ENCODE measurements around the gene DUSP19.

DNA sequence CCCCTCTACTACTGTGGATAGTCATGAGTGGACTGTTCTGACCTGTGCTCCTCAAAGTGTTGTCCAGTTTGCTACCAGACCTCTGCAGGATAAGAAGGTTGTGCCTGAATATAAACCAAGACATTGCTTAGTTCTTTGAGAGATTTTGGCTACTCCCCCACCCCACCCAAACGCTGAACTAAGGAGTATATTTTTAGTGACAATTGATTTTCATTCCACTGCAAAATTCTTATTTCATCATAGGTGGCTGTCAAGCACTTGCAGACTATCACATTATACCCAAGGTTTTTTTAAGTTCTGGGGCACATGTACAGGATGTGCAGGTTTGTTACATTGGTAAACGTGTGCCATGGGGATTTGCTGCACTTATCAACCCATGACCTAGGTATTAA is 13.4 kb downstream of the DUSP19 start:
- TF ChIP-seq, protein P1, sequence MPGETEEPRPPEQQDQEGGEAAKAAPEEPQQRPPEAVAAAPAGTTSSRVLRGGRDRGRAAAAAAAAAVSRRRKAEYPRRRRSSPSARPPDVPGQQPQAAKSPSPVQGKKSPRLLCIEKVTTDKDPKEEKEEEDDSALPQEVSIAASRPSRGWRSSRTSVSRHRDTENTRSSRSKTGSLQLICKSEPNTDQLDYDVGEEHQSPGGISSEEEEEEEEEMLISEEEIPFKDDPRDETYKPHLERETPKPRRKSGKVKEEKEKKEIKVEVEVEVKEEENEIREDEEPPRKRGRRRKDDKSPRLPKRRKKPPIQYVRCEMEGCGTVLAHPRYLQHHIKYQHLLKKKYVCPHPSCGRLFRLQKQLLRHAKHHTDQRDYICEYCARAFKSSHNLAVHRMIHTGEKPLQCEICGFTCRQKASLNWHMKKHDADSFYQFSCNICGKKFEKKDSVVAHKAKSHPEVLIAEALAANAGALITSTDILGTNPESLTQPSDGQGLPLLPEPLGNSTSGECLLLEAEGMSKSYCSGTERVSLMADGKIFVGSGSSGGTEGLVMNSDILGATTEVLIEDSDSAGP (CRISPR knock-in tag; IDR thresholded peaks at IDR 0.05; ENCODE audit: borderline replicate concordance) = no peak
- no peak for TF ChIP-seq ZNF138 (CRISPR knock-in tag; IDR thresholded peaks at IDR 0.05; ENCODE audit: low read depth)
- no peak for TF ChIP-seq RBFOX2 (IDR thresholded peaks at IDR 0.05; ENCODE audit: low read depth, low read length)
- no peak for TF ChIP-seq POLR2A (IDR thresholded peaks at IDR 0.05; ENCODE audit: insufficient read depth in 1 of 2, low read depth in 2 of 2, low read length in 2 of 2)
- TF ChIP-seq, protein P2, sequence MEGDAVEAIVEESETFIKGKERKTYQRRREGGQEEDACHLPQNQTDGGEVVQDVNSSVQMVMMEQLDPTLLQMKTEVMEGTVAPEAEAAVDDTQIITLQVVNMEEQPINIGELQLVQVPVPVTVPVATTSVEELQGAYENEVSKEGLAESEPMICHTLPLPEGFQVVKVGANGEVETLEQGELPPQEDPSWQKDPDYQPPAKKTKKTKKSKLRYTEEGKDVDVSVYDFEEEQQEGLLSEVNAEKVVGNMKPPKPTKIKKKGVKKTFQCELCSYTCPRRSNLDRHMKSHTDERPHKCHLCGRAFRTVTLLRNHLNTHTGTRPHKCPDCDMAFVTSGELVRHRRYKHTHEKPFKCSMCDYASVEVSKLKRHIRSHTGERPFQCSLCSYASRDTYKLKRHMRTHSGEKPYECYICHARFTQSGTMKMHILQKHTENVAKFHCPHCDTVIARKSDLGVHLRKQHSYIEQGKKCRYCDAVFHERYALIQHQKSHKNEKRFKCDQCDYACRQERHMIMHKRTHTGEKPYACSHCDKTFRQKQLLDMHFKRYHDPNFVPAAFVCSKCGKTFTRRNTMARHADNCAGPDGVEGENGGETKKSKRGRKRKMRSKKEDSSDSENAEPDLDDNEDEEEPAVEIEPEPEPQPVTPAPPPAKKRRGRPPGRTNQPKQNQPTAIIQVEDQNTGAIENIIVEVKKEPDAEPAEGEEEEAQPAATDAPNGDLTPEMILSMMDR (CRISPR knock-in tag; IDR thresholded peaks at IDR 0.05) = no peak
